NCI-H69 (cell line): ENCODE measurements around the gene DYSF.

Experiments used
- DNase-seq: peaks from one replicate; lab custom pipeline; 2025; lab: John Stamatoyannopoulos, UW

The DYSF gene

GRCh38 chr2:71575966-71576365 is 122.6 kb downstream of the DYSF start:
- DNase-seq, result no peak

DNA sequence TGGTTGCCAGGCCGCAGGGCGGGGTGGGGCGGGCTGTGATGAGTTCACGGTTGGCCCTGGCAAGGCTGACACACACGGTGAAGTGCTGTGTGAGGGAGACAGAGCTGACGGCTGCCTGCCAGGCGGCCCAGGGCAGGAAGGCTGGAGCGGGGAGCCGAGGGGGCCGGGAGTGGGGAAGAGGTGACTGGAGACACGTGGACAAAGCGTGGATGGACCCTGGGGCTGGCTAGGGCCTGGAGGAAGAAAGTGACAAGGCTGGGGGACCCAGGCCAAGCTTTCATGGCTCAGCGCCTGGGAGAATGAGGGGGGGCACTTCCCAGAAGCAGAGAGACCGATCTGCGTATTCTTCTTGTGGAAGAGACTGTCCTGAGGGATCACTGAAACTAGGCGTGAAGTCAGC is 123.2 kb downstream of the DYSF start:
- DNase-seq, result no peak

DNA sequence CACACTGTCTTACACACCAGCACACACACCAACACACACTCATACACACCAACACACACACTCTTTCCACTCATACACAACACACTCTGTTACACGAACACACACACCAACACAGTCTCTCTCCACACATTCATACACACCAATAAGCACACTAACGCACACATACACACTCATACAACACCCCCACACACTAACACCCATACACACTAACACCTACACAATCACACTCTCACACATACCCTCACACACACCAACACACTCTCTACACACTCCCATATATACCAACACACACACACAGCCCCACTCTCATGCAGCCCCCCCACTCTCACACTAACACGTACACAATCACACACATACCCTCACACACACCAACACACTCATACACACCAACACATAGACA is 123.8 kb downstream of the DYSF start:
- no peak for DNase-seq

- DNase-seq, result no peak
These were observed 125.5 kb downstream of the DYSF start for GRCh38 chr2:71578767-71579342.

DNA sequence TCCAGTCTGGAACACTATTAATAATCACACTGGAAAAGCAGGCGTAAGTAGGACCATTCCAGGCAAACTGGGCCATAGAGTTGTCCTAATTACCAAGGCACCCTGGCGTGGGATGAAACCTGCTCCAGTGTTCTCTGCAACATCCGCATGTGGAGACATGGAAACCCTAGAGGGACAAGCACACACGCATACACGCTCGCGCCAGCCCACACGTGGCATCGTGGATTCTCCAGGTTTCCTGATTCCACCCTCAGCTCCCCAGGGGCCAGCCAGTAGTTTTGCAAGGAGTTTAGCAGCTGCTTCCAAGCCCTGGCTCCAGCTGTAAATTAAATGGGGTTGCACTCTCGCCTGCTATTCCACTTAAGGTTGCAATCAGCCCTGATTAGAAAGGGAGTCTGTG is 127.7 kb downstream of the DYSF start:
- no peak for DNase-seq

DNA sequence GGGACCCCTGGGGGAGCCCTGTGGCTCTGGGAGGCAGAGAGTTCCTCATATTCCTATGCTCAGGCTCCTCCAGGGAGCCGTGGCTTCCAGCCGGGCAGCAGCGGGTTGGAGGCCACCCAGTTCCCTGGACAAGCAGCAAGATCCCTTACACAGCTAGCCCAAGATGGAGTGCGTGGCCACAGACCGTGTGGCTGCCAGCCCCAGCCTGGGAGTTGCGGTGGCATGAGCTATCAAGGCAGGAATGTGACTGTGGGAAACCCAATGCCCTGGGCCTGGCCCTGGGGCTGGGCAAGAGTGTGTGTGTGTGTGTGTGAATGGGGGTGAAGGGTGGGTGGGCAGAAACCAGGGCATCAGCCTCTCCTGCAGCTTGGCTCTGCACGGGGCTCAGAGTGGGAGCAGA is 130.5 kb downstream of the DYSF start:
- DNase-seq, result no peak

DNA sequence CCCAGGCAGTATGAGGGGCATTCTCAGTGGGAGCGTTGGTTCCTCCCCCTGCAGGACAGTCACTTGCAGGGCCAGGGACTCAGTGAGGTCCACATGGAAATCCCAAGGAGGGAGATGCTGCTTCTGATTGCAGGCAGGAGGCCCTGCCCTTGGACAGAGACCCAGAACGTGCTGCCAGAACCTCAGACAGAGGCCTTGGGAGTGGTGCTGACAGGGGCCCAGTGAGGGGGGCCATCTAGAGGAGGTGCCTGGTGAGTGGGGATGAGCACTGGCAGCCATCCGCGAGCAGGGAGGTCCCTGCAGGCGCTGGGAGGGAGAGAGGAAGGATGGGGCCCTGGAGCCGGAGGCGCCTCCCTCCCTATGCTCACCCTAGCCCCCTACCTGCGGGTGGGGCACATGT is 133.1 kb downstream of the DYSF start:
- no peak for DNase-seq

DNA sequence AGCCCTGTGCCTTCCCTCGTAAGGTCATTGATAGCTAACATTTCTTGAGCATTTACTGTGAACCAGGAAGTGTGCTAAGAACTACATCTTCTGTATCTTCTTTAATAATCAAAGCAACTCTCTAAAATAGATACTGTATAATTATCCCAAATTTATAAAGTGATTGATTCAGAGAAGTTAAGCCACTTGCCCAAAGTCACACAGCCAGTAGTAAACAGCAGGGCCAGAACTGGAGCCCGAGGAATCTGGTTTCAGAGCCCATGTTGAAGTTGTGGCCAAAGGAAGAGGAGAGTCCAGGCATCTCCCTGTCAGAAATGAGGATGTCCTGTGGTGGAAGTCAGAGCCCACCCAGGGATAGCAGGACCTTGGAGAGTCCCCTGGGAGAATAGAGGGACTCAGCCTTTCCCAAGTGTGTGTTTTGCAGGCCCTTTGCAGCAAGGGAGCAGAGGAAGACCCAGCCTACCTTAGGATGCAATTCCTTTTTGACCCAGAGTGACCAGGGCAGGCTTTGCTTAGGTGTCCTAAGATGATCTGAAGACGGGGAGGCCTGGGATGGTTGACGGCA is 134.2 kb downstream of the DYSF start:
- no peak for DNase-seq

- DNase-seq, result no peak
These were observed 135.3 kb downstream of the DYSF start for GRCh38 chr2:71588497-71589170.

DNA sequence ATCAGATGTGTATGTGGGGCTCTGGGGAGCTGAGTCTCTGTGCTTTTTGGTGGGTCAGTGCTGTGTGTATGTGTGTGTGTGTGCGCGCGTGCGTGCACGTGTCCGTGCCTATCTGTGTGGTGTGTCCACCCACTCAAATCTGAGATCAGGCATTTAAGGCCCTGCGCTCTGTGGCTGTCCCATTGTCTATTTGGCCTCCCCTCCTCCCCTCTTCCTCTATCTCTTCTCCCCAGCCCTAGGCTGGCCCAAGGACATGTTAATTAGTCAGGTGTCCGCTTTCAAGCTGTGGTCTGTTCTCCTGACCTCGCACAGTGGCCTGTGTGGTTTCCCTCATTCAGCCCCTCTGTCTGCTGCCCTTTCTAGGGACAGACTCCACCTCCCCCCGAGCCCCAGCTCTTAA is 136.4 kb downstream of the DYSF start:
- no peak for DNase-seq

DNA sequence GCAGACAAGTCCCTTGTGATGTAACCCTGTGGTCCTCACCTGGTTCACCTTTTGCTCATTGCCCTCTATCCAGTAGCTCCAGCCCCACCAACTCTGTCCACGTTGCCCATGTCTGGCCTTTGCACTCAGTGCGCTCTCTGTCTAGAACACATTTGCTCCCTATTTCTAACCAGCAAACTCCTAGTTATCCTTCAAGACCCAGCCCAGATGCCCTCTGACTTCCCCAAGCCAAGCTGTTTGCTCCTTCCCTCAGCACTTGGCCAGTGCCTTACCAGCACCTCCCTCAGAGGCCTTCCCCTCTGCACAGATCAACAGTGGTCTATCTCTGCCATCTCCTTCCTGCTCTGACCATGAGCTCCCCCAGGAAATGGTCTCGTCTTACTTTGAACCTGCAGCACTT is 137.7 kb downstream of the DYSF start:
- no peak for DNase-seq

GRCh38 chr2:71592181-71592711 is 138.9 kb downstream of the DYSF start:
- DNase-seq, result no peak

DNA sequence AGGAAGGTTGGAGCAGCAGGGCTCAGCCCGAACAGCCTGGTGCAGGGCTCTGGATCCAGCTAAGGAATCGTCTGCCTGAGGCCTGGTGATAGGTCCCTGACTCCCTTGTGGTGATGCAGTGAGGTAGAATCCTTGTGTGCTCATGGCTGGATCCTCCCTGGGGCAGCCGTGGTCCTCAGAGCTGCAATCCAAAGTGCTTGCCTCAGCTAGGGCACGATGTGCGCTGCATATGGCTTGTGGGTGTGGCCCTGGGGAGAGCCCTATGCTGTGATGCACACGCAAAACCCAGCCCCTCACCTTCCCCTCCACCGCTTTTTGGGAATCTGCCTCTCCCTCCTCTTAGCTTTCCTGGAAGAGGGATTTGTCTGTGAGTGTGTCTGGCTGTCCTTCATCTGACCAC is 142.2 kb downstream of the DYSF start:
- no peak for DNase-seq

GRCh38 chr2:71596011-71596410 is 142.7 kb downstream of the DYSF start:
- DNase-seq, result no peak

- no peak for DNase-seq
These were observed 144.4 kb downstream of the DYSF start for GRCh38 chr2:71597756-71598155.

DNA sequence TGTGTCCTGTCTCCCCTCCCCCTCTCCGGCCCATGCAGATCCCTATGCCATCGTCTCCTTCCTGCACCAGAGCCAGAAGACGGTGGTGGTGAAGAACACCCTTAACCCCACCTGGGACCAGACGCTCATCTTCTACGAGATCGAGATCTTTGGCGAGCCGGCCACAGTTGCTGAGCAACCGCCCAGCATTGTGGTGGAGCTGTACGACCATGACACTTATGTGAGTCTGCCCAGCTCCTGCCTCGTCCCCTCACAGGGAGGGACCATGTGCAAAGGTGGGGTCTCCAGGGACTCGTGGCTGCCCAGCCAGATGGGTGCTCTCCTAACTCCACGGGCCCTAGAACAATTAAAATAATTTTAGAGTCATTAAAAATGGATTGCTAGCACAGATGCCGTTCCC is 145.2 kb downstream of the DYSF start:
- no peak for DNase-seq

DNA sequence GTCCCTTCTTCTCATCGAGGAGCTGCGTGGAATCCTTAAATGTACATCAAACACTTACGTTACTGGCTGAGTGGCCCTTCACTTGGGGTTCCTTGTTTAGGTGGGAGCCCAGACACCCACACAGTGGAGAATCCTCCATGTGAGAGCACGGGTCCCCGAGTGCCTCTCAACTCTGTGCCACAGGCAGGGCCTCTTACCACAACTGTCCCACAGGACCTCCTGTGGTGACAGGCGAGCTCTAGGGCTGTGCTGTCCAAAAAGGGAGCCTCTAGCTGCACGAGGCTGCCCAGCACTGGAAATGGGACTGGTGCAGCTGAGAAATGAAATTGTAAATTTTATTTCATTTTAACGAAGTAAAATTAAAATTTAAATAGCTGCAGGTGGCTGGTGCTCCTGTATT is 145.7 kb downstream of the DYSF start:
- no peak for DNase-seq

DNA sequence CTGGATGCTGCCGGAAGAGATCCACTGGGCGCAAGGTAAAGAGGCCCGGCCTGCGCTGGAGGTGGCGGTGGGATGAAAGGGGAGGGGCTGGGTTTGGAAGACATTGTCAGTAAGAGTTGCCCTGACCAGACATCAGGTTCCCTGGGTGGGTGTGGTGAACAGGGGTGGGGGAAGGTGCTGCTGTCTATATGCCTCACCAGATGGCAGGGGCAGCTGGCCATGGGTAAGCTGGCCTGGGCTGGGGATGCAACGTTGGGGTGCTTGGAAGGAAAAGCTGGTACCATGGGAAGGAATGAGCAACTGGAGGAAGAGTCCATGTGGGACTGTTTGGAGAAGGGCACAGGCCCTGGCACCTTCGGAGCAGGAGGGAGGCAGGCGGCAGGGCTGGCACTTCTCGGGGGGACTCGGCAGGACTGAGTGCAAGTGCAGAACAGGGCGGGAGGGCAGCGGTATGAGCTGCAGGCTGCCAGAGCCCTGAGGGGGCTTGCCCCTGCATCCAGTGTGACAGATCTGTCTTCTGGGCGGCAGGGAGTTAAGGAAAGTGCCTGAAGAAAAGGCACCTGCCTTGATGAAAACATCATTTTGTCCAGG is 146.4 kb downstream of the DYSF start:
- DNase-seq, result no peak

DNA sequence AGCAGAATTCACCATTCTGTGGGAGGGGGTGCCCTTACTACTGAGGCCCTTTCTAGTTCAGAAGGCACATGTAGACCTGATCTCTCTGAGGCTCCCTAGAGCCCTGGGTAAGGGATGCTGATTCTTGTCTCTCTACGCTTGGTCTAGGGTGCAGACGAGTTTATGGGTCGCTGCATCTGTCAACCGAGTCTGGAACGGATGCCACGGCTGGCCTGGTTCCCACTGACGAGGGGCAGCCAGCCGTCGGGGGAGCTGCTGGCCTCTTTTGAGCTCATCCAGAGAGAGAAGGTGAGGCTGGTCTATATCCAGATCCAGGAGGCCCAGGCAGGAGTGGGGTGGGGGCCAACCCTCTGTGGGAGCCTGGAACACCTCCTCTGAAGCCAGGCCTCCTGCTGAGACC is 147.2 kb downstream of the DYSF start:
- DNase-seq, result no peak

- DNase-seq, result no peak
These were observed 148.1 kb downstream of the DYSF start for GRCh38 chr2:71601136-71602114.

DNA sequence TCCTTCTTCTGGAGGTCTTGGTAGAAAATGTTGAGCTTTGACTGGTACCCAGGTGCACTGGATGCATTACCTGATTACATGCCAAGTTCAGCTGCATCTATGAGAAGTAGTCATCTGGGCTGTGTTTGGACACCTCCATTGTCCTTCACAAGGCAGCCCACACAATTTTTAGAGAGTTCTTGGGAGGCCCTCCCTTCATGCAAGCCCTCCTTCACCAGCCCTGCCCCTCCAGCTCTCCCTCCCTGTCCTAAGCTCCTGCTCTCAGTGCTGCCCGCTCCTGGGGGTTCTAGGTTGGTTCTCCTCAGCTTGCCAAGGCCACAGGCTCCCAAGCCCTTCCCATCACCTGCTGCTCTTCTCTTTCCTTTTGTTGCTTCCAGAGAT is 148.7 kb downstream of the DYSF start:
- DNase-seq, result no peak

GRCh38 chr2:71602581-71602980 is 149.2 kb downstream of the DYSF start:
- DNase-seq, result no peak
